Calu3 (cell line): ENCODE results near the gene MTR. TPM values are rescaled to one million over a fixed set of nuclear protein-coding genes. Genes with fewer than 3 reads are reported as not detected.

Experiments used
- BruUV-seq: library from RNA; stranded (reverse); fragments of 400-500 nt; replicated peaks from 2 replicates; lab custom pipeline; 2021; lab: Mats Ljungman, UMichigan
- CTCF ChIA-PET: fragments of 300-600 bp; sonication (Branson Sonifier 250); formaldehyde crosslinking; loops from one replicate; lab custom pipeline; 2022; ENCODE audit warnings: antibody characterized with exemption; lab: Charles Lee
- DNase-seq: peaks from one replicate; pipeline ENCODE4 v3.0.0; 2022
- H3K27ac Mint-ChIP-seq: one replicate; pipeline ENCODE4 v1.8.0; 2022; ENCODE audit warnings: mixed read lengths; ENCODE audit not compliant: unreplicated experiment
- H3K27me3 Mint-ChIP-seq: one replicate; pipeline ENCODE4 v1.8.0; 2022; ENCODE audit warnings: mixed read lengths; ENCODE audit not compliant: unreplicated experiment
- H3K36me3 Mint-ChIP-seq: one replicate; pipeline ENCODE4 v1.8.0; 2022; ENCODE audit warnings: mild to moderate bottlenecking, moderate library complexity, mixed read lengths; ENCODE audit not compliant: insufficient read depth, unreplicated experiment
- H3K4me1 Mint-ChIP-seq: one replicate; pipeline ENCODE4 v1.8.0; 2022; ENCODE audit warnings: mild to moderate bottlenecking, low read depth, mixed read lengths; ENCODE audit not compliant: unreplicated experiment
- H3K4me3 Mint-ChIP-seq: one replicate; pipeline ENCODE4 v1.8.0; 2022; ENCODE audit warnings: mild to moderate bottlenecking, low read depth, moderate library complexity, mixed read lengths; ENCODE audit not compliant: unreplicated experiment
- H3K9me3 Mint-ChIP-seq: one replicate; pipeline ENCODE4 v1.8.0; 2022; ENCODE audit warnings: low read depth, mixed read lengths; ENCODE audit not compliant: unreplicated experiment
- CTCF ChIP-seq: fragments of 200-600 bp; IDR thresholded peaks from one replicate; pipeline ENCODE4 v1.8.0; 2022; ENCODE audit warnings: antibody characterized with exemption; ENCODE audit not compliant: unreplicated experiment
- intact Hi-C: fragments of 100-400 bp; cut with micrococcal nuclease; formaldehyde crosslinking; loops from one replicate; pipeline ENCODE4 v1.10.0; 2022; ENCODE audit not compliant: unreplicated experiment
- total RNA-seq: library from RNA; stranded (reverse); gene quantifications from 2 replicates; pipeline ENCODE4 v1.2.3, GENCODE V29; 2022

The MTR gene
- total RNA-seq, 1 experiment from 2014 or later, result 37.0 TPM

- no peak overlapping the region for H3K27ac Mint-ChIP-seq
- H3K36me3 Mint-ChIP-seq, result no peaks in the 10 kb centered on the region
- no peaks in the 10 kb centered on the region for H3K27me3 Mint-ChIP-seq
- no TSS peak for BruUV-seq
- no peak overlapping the region for H3K4me3 Mint-ChIP-seq
- H3K9me3 Mint-ChIP-seq, result no peaks in the 10 kb centered on the region
- H3K4me1 Mint-ChIP-seq, result no peaks in the 10 kb centered on the region
- CTCF ChIA-PET, result interaction anchor here (0.7 kb wide), 1 partner anchor 432 kb away, joined by 3 read pairs; no protein-coding TSS in a partner anchor
- intact Hi-C loops, result no loop called here
- DNase-seq, result no peak
- no peak for TF ChIP-seq CTCF
These were observed 29.3 kb upstream of the MTR start for GRCh38 chr1:236765831-236766230.

GRCh38 chr1:236766506-236766905 is 28.6 kb upstream of the MTR start:
- H3K36me3 Mint-ChIP-seq, result no peaks in the 10 kb centered on the region
- no peak for TF ChIP-seq CTCF
- CTCF ChIA-PET, result no interaction called here
- BruUV-seq, result no TSS peak
- no peak overlapping the region for H3K27ac Mint-ChIP-seq
- DNase-seq, result no peak
- no peak overlapping the region for H3K4me3 Mint-ChIP-seq
- H3K9me3 Mint-ChIP-seq, result no peaks in the 10 kb centered on the region
- no peaks in the 10 kb centered on the region for H3K4me1 Mint-ChIP-seq
- intact Hi-C loops, result no loop called here
- no peaks in the 10 kb centered on the region for H3K27me3 Mint-ChIP-seq

- CTCF ChIA-PET, result interaction anchor here (0.6 kb wide), 1 partner anchor 17 kb away, joined by 3 read pairs; no protein-coding TSS in a partner anchor
- Mint-ChIP-seq H3K9me3 (no peaks in the 10 kb centered on the region), H3K27me3 (no peaks in the 10 kb centered on the region), H3K4me3 (no peak overlapping the region), H3K36me3 (no peaks in the 10 kb centered on the region), H3K4me1 (no peaks in the 10 kb centered on the region), H3K27ac (no peak overlapping the region)
- intact Hi-C loops, result no loop called here
- TF ChIP-seq CTCF, result no peak
- no TSS peak for BruUV-seq
- no peak for DNase-seq
These were observed 27.8 kb upstream of the MTR start for GRCh38 chr1:236767276-236767675.

- no peaks in the 10 kb centered on the region for H3K27me3 Mint-ChIP-seq
- H3K9me3 Mint-ChIP-seq, result no peaks in the 10 kb centered on the region
- TF ChIP-seq CTCF, result no peak
- H3K36me3 Mint-ChIP-seq, result no peaks in the 10 kb centered on the region
- no peak overlapping the region for H3K4me3 Mint-ChIP-seq
- H3K4me1 Mint-ChIP-seq, result no peaks in the 10 kb centered on the region
- CTCF ChIA-PET, result no interaction called here
- no peak overlapping the region for H3K27ac Mint-ChIP-seq
- no peak for DNase-seq
- no TSS peak for BruUV-seq
- intact Hi-C loops, result no loop called here
These were observed 26.5 kb upstream of the MTR start for GRCh38 chr1:236768601-236769000.
